Peyer's patch (tissue), 4 donors: ENCODE measurements around the gene ATP2C1. TPM values are rescaled to one million over a fixed set of nuclear protein-coding genes. Genes with fewer than 3 reads are reported as not detected.
"Not testable (repeated sequence)": the region's sequence is repeated elsewhere in the genome, so short reads cannot be mapped to it uniquely, and the experiment has no call there.

ENCODE experiments used
- DNase-seq, 3 donors: peaks; one replicate each; pipeline ENCODE4 v3.0.0-alpha.2; 2017 to 2019
- H3K27ac ChIP-seq, 4 donors: fragments of 200-600 bp; sonication (generic); one replicate each; pipeline ENCODE4 v1.5.1; 2016 to 2019
- H3K27me3 ChIP-seq, 2 donors: fragments of 200-600 bp; sonication (generic); one replicate each; pipeline ENCODE4 v1.5.1; 2019
- H3K36me3 ChIP-seq, 3 donors: fragments of 200-600 bp; sonication (generic); one replicate each; pipeline ENCODE4 v1.5.1; 2016 to 2019
- H3K4me1 ChIP-seq, 4 donors: fragments of 200-600 bp; sonication (generic); one replicate each; pipeline ENCODE4 v1.5.1; 2016 to 2019
- H3K4me3 ChIP-seq, 4 donors: fragments of 200-600 bp; sonication (generic); 1 replicate in 3 of 4; 2 replicates in 1 of 4; pipeline ENCODE4 v1.5.1; 2016 to 2019; ENCODE audit warnings: mild to moderate bottlenecking in 1 of 4
- H3K9me3 ChIP-seq, 4 donors: fragments of 200-600 bp; sonication (generic); one replicate each; pipeline ENCODE4 v1.5.1; 2016 to 2019; ENCODE audit warnings: mild to moderate bottlenecking in 1 of 4
- POLR2A ChIP-seq, 2 donors: fragments of 450-650 bp; IDR thresholded peaks; one replicate each; pipeline ENCODE4 v1.5.1; 2017; ENCODE audit warnings: antibody characterized with exemption in 2 of 2, mild to moderate bottlenecking in 2 of 2, moderate library complexity in 2 of 2
- total RNA-seq, 4 donors: library from RNA; depleted of rRNA; stranded (reverse); fragments of >200 nt; gene quantifications; one replicate each; pipeline ENCODE4 v1.1.0, GENCODE V29; 2016
- TF ChIP-seq, protein P1 (sequence below), 6 experiments: fragments of 450-650 bp in 4 of 6; fragments of 200-600 bp in 2 of 6; sonication (generic) in 1 of 6; IDR thresholded peaks; one replicate each; pipeline ENCODE4 v1.5.1; 2017 to 2019; ENCODE audit warnings: antibody characterized with exemption in 6 of 6, mild to moderate bottlenecking in 3 of 6, moderate library complexity in 1 of 6

ATP2C1 gene
- total RNA-seq, 4 donors from 2014 or later: 32.2 to 49.5 (median 40.8) TPM

GRCh38 chr3:130850843-130851242, 43.0 kb upstream of the ATP2C1 start:
- TF ChIP-seq, protein P1, sequence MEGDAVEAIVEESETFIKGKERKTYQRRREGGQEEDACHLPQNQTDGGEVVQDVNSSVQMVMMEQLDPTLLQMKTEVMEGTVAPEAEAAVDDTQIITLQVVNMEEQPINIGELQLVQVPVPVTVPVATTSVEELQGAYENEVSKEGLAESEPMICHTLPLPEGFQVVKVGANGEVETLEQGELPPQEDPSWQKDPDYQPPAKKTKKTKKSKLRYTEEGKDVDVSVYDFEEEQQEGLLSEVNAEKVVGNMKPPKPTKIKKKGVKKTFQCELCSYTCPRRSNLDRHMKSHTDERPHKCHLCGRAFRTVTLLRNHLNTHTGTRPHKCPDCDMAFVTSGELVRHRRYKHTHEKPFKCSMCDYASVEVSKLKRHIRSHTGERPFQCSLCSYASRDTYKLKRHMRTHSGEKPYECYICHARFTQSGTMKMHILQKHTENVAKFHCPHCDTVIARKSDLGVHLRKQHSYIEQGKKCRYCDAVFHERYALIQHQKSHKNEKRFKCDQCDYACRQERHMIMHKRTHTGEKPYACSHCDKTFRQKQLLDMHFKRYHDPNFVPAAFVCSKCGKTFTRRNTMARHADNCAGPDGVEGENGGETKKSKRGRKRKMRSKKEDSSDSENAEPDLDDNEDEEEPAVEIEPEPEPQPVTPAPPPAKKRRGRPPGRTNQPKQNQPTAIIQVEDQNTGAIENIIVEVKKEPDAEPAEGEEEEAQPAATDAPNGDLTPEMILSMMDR (IDR thresholded peaks at IDR 0.05): no peak
- no peak for TF ChIP-seq POLR2A (IDR thresholded peaks at IDR 0.05)
- no peak overlapping the region for H3K27ac ChIP-seq
- DNase-seq: no peak

GRCh38 chr3:130851277-130851676, 42.6 kb upstream of the ATP2C1 start:
- DNase-seq: no peak
- Histone ChIP-seq H3K27me3 (no peaks in the 10 kb centered on the region), H3K27ac (no peak overlapping the region), H3K4me3 (no peak overlapping the region), H3K36me3 (no peaks in the 10 kb centered on the region), H3K9me3 (no peaks in the 10 kb centered on the region), H3K4me1 (no peaks in the 10 kb centered on the region)
- no peak for TF ChIP-seq POLR2A (IDR thresholded peaks at IDR 0.05)
- TF ChIP-seq, protein P1 (IDR thresholded peaks at IDR 0.05): no peak

More at GRCh38 chr3:130850843-130851242, 43.0 kb upstream of the ATP2C1 start:
- Histone ChIP-seq H3K27me3 (no peaks in the 10 kb centered on the region), H3K4me1 (no peaks in the 10 kb centered on the region), H3K9me3 (no peaks in the 10 kb centered on the region), H3K4me3 (no peak overlapping the region), H3K36me3 (no peaks in the 10 kb centered on the region)

DNA sequence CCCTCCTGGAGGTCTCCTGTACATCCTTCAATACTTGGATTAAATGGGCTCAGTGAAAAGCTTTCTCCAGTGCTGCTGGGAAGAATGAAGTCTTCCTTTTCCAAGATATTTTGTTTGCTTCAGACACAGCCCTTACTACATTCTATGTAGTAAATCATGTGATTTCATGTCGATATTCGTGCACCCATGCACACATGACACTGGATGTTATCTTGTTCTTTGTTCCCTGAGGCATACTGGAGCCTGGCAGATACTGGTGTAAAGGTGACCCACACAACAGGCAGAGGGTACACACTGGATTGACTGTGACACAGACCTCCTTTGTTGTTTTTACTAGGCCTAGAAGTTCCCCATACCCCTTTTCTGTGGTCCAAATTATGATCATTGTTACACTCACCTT, 40.3 kb upstream of the ATP2C1 start:
- no peaks in the 10 kb centered on the region for H3K9me3 ChIP-seq
- no peaks in the 10 kb centered on the region for H3K36me3 ChIP-seq
- DNase-seq: no peak
- no peaks in the 10 kb centered on the region for H3K4me1 ChIP-seq
- no peak overlapping the region for H3K27ac ChIP-seq
- H3K27me3 ChIP-seq: no peaks in the 10 kb centered on the region
- no peak overlapping the region for H3K4me3 ChIP-seq
- TF ChIP-seq, protein P1 (IDR thresholded peaks at IDR 0.05): no peak
- no peak for TF ChIP-seq POLR2A (IDR thresholded peaks at IDR 0.05)

- TF ChIP-seq, protein P1 (IDR thresholded peaks at IDR 0.05): no peak
- no peak for TF ChIP-seq POLR2A (IDR thresholded peaks at IDR 0.05)
- no peaks in the 10 kb centered on the region for H3K4me1 ChIP-seq
- H3K9me3 ChIP-seq: no peaks in the 10 kb centered on the region
- H3K27me3 ChIP-seq: no peaks in the 10 kb centered on the region
- H3K27ac ChIP-seq: no peak overlapping the region
- no peaks in the 10 kb centered on the region for H3K36me3 ChIP-seq
- H3K4me3 ChIP-seq: no peak overlapping the region
- DNase-seq: no peak
Observed at GRCh38 chr3:130854208-130854864, 39.5 kb upstream of the ATP2C1 start.

DNA sequence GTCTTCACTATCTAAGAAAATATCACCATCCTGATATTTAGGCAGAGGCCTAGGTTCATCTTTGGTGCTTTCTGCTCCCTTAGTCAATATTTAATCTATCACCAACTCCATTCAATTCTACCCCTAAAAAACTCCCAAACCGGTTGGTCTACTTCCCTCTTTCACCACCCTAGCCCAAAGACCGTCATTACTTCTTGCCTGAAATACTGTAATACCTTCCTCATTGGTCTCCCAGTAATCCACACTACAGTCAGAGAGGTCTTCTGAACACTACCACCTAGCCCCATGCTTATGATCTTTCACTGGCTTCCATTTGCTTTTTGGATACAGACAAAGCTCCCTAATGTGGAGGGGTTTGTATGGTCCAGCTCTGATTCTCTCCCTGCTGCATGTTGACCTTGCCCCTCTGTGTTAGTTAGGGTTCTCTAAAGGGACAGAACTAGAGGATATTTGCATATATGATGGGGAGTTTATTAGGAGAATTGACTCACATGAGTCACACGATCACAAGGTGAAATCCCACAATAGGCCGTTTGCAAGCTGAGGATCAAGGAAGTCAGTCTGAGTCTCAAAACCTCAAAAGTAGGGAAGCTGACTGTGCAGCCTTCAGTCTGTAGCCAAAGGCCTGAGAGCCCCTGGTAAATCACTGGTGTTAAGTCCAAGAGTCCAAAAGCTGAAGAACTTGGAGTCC, 36.4 kb upstream of the ATP2C1 start:
- Histone ChIP-seq H3K9me3 (no peaks in the 10 kb centered on the region), H3K4me3 (no peak overlapping the region), H3K4me1 (no peaks in the 10 kb centered on the region), H3K27me3 (no peaks in the 10 kb centered on the region), H3K27ac (no peak overlapping the region), H3K36me3 (no peaks in the 10 kb centered on the region)
- DNase-seq: no peak
- TF ChIP-seq, protein P1 (IDR thresholded peaks at IDR 0.05): no peak
- TF ChIP-seq POLR2A (IDR thresholded peaks at IDR 0.05): no peak

- not testable (repeated sequence) for H3K9me3 ChIP-seq, H3K4me1 ChIP-seq
Observed at GRCh38 chr3:130862130-130862529, 31.8 kb upstream of the ATP2C1 start.

More at GRCh38 chr3:130862130-130862529, 31.8 kb upstream of the ATP2C1 start:
- H3K36me3 ChIP-seq, H3K27me3 ChIP-seq, H3K27ac ChIP-seq, DNase-seq, H3K4me3 ChIP-seq: not testable (repeated sequence)
